ENCODE data around the gene ANXA8.
"Not testable (repeated sequence)": the region's sequence is repeated elsewhere in the genome, so short reads cannot be mapped to it uniquely, and the experiment has no call there.

ANXA8 gene, protein sequence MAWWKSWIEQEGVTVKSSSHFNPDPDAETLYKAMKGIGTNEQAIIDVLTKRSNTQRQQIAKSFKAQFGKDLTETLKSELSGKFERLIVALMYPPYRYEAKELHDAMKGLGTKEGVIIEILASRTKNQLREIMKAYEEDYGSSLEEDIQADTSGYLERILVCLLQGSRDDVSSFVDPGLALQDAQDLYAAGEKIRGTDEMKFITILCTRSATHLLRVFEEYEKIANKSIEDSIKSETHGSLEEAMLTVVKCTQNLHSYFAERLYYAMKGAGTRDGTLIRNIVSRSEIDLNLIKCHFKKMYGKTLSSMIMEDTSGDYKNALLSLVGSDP

DNA sequence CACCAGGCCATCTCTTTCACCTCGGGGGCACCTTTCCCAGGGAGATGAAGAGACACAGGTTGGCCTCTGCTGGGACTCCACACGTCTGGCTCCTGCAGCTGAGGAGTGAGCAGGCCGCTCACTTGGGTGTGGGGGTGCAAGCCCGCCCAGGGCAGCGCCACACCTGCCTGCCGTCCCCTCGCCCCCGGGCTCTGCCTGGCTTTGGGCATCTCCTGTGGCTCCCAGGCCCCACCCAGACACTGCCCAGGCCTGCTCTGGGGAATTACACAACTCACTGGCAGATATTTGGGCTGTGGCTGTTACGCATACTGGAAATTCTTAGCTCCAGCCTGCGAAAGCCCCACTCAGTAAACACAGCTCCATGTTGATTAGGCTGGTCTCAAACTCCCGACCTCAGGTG is at the start of gene ANXA8:
ANXA8 (minus strand) TSS at position 193 of the 400 bp plus-strand sequence; CDS start at position 11, 182 bp downstream.
- DNase-seq: not testable (repeated sequence)

DNA sequence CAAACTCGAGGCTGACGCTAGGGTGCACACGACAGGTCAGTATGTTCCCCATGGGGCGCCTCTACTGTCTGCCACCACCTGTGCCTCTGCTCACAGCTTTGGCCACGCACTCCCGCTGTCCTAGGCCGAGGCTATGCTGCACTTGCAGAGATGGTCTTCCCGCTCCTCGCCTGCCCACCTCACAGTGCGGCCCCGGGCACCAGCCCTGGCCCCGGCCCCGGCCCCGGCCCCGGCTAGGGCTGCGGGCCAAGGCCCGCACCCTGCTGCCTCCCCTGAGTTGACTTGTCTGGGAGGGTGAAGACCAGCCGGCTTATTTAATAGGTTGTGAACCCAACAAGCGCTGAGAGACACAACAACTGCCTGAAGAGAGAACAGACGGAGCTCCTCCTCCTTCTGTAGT is 39.6 kb upstream of the ANXA8 start, which contains the start of gene AGAP9:
AGAP9 (minus strand) TSS at position 164 of the 400 bp plus-strand sequence; CDS start at position 52, 112 bp downstream.
- DNase-seq: not testable (repeated sequence)

DNA sequence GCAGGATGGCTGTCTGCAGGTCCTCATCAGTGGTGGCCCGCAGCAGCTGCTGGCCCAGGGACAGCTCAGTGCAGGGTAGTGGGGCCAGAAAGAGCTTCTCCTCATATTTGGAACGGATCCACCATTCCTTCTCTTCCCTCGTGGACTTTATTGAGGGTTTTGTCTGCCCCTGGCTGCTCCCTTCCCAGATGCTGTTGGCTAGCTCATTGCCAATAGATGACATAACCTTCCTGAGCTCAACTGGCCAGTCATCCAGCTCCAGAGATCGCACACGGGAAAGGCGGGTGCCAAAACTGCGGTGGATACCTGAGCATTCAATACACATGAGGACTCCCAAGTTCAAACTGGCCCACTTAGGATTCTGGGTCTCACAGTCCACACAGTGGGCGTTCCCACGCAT is 18.4 kb upstream of the ANXA8 start:
- DNase-seq: not testable (repeated sequence)

DNA sequence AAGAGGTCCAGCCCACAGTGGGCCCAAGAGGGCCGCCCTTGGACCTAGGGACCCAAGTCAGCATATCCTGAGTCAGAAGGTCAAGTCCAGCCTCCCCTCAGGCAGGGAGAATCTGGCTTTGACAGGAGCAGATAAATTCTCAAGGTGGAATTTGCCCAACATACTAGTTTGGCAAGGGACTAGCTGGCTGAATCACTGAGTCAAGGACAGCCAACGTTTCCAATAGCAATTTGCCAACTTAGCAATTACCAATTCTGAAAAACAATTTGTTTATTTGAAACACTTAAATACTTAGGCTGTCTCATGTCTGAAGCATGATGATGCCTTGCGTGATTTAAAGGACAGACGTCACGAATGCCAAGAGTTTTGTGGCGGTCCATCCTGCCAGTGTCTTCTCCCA is 10.3 kb upstream of the ANXA8 start:
- not testable (repeated sequence) for DNase-seq

DNA sequence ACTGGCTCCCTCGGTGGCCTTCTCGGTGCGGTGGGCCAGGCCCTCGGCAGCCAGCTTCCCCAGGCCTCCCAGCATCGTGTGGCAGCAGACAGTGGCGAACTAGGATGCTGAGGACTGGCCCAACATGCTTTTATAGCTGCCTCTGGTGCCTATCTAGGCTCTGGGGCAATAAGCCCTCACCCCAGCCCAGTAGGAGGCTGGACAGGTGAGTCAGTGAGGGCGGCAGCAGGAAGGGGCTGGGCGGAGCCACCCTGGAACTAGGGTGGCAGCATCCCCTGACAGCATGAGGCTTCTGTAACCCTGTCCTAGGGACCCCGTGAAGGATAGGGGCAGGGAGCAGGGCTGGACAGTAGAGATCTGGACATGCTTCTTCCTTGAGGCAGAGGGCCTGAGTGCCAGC is 7.7 kb upstream of the ANXA8 start, which contains the start of gene FAM25G:
FAM25G (minus strand) TSS at position 101 of the 400 bp plus-strand sequence; CDS start at position 75, 26 bp downstream.
- DNase-seq: not testable (repeated sequence)

DNA sequence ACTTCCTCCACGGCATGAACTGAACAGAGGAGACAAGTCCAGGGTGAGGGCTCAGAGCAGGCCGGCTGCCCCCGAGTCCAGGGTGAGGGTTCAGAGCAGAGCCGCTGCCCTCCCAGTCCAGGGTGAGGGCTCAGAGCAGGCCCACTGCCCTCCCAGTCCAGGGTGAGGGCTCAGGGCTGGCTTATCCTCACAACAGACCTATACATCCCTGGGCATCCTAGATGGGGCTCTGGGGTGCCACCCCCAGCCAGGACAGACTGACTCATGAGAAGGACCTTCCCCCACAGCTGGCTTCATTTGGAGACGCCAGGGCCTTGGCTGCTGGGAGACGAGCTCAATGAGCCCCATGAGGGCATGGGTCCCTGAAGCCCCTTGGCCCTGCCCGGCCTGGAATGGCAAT is 5.7 kb upstream of the ANXA8 start:
- DNase-seq: not testable (repeated sequence)

DNA sequence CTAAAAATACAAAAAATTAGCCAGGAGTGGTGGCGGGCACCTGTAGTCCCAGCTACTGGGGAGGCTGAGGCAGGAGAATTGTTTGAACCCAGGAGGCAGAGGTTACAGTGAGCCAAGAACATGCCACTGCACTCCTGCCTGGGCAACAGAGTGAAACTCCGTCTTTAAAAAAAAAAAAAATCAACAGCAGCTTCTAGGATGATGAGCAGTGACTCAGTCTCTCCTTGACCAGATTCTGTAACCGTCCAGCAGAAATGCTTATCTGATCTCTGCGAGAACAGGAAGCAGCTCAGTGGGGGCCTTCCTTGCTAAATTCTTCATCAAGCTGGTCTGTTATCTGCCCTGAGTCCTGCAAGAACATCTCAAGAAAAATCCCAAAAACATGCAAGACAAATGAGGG is 2.0 kb upstream of the ANXA8 start:
- not testable (repeated sequence) for DNase-seq

DNA sequence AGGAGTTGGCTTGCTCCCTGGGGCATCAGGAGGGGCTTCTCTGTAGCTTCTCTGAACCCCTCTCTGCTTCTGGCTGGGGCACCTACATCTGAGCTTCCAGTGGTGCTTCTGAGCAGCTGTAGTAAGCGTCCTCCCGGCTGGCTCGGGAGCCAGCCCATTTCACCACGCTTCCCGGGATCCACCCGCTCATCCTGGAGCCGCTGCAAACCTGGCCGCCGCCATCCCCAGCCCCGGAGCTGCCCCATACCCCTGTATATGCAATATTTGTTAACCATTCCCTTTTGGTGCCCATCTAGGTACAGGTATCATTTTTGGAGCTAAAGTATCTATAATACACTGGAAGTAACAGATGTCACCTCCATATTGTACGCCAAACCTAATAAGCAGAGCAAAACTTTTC is 871 bp upstream of the ANXA8 start:
- DNase-seq: not testable (repeated sequence)

DNA sequence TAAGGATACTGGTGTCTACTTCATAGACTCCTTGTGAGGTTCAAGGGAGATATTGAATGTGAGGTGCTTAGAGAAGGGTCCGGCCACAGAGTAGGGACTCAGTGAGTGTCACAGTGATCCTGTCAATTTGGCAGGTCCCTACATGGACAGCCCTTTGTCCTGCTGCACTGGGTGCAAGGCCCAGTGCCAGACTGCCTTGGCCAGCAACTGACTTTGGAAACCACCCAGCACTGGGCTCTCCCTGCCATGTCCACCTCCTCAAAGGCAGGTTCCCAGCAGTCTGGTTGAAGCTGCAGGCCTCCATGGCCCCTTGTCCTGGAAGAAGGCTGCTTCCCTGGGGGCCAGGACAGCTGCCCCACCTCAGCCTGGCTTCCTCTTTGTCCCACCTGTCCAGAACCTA is 1.5 kb downstream of the ANXA8 start:
- DNase-seq: not testable (repeated sequence)

DNA sequence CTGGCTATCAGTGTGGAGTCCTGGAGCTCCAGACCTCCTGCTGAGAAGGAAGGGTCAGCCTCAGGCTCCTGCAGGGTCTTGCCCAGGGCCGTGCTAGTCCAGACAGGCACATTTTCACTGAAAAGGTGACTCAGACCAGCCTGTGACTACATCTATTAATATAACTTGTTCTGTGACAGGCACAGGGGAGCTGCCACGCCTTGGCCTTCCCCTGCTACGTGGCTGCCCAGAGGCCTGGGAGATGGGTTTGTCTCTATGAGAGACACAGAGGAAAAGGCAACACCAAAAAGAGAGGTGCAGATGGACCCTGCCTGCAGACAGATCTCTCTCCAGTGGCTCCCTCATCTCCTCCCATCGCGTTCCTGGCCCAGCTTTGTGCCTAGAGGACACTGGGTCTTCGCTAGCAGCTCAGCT is 2.1 kb downstream of the ANXA8 start:
- DNase-seq: not testable (repeated sequence)

DNA sequence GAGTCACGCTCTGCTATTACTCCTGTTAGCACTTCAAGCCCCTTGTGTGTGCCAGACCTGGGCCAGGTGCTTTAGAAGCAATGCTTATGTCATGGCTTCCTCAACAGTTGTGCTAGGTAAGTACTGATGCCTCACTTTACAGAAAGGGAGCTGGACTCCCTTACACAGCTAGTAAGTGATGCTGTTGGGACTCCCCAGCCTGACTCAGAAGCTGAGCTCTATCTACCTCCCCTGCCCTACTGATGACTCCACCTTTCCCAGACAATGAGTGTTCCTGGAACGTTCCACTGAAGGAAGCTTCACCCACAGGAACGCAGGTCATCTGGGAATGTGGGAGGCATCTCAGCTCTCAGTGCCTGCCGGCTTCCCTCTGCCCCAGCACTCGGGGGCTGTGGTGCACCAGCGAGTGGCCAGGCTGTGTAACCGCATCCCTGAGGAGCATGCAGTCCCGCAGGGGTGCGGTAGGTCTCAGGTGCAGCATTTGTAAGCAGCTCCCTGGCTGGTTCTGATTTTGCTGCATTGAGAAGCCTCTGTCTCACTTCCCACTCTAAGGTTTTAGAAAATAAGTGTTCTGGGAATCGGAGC is 2.6 kb downstream of the ANXA8 start:
- not testable (repeated sequence) for DNase-seq

DNA sequence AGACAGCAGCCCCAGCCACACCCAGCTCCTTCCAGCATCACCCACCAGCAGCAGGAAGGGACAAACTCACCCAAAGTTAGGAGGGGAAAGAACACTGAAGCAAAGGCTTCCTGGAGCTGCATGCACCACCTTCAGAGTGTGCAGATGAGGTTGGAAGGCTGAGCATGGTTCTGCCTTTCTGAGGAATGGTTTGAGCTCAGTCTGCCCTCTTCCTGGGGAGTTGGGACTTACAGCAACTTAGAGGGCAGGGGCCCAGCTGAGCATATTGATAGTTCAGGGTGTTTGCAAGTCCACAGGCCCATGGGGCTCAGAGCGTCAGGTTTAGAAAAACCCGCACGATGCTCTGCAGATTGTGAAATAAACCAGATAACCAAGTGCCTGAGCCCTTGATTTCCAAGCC is 3.8 kb downstream of the ANXA8 start:
- DNase-seq: not testable (repeated sequence)

DNA sequence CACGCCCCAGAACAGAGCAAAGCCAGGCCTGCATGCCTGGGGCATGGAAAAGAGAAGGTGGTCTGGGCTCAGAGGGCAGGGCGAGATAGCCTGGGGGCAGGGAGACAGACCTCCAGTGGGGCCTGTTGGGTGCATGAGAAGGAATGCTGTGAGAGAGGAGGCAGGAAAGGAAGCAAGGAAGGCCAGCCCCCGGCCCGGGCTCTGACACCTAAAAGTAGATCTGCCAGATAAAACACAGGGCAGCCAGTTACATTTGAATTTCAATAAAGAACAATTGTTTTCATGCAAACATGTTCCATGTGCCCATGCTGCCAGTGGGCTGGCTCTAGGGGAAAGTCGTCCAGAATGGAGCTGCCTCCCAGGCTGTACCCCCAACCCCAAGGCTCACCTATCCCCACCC is 5.8 kb downstream of the ANXA8 start:
- DNase-seq: not testable (repeated sequence)

DNA sequence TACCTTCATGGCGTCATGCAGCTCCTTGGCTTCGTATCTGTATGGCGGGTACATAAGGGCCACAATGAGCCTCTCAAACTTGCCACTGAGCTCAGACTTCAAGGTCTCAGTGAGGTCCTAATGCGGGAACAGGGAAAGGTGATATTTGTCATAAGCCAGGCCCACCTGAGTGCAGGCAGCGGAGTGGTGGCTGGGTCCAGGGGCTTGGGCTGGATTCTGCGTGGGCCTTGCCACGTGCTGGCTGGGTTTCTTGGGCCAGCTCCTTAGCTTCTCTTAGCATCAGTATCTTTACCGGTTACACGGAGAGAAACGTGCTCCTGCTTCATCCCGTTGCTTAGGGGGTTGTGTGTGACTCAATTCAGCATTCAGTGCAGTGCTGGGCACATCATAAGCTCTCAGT is 6.8 kb downstream of the ANXA8 start:
- DNase-seq: not testable (repeated sequence)

DNA sequence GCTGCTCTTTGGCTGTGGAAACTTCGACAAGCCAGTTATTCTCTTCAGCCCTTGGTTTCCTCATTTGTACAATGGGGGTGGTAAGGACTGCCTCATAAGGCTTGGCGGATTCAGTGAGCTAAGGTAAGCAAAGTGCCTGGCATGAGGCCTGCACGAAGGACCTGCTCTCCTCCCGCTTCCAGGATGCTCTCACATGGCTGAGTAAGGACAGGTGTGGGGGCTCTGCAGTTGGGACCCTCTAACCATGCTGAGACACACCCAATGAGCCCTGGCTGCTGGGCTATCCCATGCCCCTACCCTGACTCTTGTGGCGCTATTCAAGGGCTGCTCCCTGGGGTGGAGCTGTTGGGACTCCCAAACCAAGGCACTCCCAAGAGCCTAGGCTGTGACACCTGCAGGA is 8.8 kb downstream of the ANXA8 start:
- not testable (repeated sequence) for DNase-seq

DNA sequence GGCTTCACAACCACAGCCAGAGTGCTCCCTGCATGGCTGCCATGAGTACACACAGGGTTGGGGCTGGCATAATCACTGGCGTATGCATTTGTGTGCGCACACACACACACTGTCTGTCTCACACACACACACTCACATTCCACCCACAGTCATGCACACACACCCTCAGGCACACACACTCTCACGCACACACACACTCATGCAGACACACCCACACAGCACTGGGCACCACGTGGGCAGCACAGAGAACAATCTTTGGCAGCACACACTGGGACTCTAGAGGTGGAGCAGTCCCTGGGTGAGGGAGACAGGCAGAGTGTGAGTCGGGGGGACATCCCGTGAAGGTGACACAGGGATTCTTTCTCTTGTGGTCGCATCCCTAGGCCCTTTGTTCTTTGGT is 10.4 kb downstream of the ANXA8 start:
- DNase-seq: not testable (repeated sequence)

DNA sequence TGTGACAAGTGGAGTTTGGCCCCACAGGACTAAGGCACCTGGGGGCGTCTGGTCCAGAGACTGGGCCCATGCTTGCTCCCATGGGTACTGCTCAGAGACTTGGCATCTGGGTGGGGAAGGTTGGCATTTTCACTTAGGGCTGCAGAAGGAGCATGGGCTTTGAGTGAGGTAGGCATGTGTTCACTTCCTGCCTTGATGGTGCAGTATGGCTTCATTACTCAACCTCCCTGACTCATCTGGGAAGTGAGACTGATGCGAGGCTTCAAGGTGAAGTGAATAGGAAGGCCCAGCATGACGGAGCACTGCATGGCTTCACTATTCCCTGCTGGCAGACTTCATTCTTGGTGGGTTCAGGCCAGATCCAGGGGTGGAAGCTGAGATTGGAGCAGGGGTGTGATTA is 11.3 kb downstream of the ANXA8 start:
- DNase-seq: not testable (repeated sequence)

DNA sequence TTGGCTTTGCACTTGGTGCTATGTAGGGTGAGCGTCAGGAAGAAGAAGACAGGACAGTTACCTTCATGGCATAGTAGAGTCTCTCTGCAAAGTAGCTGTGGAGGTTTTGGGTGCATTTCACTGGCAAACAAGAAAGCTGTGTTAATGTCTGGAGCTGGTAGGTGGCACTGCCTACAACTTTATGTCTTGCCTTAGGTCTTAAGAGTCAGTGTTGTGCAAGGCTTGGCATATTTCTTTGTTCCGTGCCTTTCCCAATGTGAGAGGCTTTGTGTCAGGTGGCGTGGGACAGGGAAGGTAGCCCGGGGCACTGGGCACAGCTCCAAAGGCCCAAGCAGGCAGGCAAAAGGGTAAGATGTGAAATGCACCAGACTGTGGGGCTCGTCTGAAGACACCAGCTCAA is 11.8 kb downstream of the ANXA8 start:
- DNase-seq: not testable (repeated sequence)

DNA sequence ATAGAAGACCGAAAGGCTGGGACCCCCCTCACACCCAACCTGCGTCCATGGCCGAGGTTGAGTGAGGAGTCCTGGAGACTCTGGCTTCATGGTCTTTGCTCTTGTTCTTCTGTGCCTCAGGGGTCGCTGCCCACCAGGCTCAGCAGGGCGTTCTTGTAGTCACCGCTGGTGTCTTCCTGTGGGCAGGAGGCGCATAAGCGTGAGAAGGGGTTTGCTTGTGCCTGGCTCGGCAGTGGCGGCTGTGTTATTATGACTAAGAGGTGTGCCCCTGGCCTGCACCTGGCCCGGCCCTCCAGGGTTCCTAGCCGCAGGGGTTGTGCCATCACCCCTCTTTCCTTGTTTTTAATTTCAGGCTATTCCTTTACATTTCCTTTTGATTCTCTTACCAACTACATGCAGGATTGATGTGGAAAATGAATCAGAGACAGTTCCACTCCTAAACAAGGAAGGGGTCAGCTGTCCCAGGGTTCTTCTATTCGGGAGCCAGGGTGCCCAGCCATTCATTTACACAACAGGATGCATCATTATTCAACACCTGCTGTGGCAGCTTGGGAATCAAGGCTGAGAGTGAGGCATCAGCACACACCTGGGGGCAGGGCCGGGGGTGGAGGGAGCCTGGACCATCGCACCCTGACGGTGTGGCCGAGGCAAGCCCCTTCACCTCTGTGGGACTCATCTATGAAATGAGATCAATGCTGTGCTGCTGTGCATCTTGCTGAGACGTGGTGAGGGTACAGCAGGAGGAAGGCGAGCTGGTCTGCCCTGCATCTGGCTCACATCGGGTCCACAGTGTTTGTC is 15.0 kb downstream of the ANXA8 start:
- DNase-seq: not testable (repeated sequence)

DNA sequence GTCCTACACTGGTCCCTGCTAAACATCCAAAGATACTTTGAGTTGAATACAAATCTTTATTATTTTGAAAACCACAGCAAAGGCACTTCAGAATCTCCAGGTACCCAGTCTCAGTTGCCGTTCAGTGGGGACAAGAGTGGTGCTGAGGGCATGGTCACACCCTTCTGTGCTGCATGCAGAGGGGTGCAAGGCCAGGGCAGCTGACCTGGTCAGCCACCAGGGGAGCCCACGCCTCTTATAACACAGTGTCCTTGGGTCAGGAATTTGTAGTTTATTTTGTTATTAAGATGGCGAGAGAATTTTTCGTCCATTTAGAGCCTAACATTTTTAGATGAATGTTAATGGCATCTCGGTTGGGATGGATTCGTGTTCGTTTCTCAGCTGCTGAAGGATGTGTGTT is 16.0 kb downstream of the ANXA8 start:
- not testable (repeated sequence) for DNase-seq

DNA sequence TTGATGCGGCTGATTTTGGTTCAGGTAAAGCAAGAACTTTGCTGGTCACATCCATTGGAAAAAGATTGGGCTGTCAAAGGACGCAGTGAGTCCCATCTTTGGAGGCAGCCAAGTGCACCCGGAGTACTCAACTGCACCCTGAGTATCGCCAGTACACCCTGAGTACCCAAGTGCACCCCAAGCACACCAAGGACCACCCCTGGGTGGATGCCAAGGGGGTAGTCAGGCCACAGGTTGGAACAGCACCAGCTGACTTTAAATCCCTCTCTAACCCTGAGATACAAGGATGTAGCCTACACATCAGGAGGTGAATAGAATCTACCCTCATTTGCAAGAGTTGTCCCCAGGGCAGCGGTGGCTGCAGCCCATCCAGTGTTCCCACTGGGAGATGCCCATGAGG is 16.5 kb downstream of the ANXA8 start:
- not testable (repeated sequence) for DNase-seq

DNA sequence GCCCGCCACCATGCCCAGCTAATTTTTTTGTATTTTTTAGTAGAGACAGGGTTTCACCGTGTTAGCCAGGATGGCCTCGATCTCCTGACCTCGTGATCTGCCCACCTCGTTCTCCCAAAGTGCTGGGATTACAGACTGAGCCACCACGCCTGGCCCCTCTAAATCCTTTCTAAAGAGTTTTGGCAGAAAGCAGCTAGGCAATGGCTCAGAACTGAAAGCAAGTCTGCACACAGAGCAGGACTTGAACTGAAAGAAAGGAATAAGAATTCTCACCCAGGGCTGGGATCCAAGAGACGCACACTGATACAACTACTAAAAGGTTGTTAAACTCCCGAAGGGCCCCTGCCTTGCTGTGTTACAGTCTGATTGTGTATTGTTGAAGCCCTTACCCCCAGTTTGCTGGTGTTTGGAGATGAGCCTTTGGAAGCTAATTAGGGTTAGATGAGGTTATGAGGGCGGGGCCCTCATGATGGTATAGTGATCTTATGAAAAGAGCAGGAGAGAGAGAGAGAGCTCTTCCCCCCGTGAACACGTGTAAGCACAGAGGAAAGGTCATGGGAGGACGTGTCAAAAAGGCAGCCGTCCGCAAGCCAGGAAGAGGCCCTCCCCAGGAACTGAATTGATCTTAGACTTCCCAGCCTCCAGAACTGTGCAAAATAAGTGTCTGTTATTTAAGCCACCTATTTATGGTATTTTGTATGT is 18.5 kb downstream of the ANXA8 start:
- not testable (repeated sequence) for DNase-seq
